Right renal pelvis (tissue), 4 donors: ENCODE data around the gene PCSK1. TPM values are rescaled to one million over a fixed set of nuclear protein-coding genes. Genes with fewer than 3 reads are reported as not detected.
"Not testable (repeated sequence)": the region's sequence is repeated elsewhere in the genome, so short reads cannot be mapped to it uniquely, and the experiment has no call there.

ENCODE experiments used
- DNase-seq, 4 donors: peaks; one replicate each; pipeline ENCODE4 v3.0.0-alpha.2; 2013; ENCODE audit warnings: low read depth in 4 of 4, low spot score in 3 of 4, missing footprints in 1 of 4
- polyA plus RNA-seq, 4 donors: library from polyadenylated mRNA; unstranded; fragments of 120-200 nt; gene quantifications; one replicate each; pipeline ENCODE4 v1.2.1, GENCODE V29; 2013; ENCODE audit not compliant: insufficient read length in 4 of 4

The PCSK1 gene
- polyA plus RNA-seq, 4 donors: 0.14 to 0.30 (median 0.20) TPM

DNA sequence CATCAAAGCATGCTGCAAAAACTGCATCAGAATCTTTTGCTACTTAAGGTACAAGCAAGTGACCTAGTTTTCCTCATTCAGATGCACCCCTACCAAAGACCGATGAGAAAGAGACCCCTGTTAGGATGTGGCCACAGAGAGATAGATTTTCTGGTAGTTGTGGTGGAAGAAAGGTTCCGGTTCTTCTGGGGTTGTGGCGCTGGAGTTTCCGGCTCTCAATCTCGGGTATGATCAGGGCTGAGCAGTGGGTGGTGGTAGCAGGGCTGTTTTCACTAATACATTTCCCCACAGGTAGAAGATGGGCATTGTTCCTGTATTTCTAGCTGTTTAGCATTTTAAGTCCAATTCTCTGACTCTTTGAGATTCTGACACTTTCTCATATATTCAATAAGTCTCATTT lies 58.4 kb downstream of the PCSK1 start:
- no peak for DNase-seq

DNA sequence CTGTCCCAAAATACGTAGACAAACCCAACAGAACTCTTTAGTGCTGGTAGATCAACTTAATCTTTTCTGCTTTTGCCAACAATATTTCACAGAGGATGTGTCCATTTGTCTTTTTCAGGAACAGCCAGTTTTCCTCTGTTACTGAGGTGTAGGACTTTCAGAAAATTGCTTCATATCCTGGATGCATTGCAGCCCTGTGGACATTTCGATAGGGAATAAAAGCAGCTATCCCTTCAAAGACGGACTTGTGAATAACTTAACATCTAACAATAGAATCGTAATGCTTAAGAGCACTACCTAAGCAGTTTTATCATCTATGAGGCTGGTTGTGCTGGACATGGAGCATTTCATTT lies 59.7 kb downstream of the PCSK1 start:
- DNase-seq: no peak

DNA sequence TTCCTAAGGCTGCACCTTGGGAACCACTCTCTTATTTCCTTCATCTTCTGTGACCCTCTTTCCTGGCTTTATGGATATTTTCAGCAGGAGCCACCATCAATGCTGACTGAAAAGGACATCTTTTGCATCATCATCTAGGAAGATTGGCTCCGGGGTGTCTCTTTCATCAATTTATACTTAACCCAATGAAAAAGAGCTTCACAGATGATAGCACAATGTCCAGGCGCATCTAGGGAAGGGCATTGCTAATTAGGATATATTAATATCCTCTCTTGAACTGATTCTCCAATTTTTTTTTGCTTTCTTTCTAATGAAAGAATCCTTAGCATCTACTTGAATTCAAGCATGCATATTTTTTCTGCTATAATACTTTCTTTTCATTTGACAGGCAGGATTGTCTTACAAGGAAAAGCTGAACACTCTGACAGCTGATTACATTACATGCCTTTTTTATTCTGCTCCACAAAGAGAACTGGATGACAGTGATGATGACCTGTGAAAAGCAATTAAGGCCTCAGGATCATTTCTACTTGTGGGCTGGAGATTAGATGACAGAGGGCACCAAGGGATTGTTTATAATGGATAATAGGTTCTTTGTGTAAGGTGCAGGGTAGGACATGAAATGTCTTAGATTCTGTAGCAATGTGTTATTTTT lies 60.2 kb downstream of the PCSK1 start:
- DNase-seq: no peak

DNA sequence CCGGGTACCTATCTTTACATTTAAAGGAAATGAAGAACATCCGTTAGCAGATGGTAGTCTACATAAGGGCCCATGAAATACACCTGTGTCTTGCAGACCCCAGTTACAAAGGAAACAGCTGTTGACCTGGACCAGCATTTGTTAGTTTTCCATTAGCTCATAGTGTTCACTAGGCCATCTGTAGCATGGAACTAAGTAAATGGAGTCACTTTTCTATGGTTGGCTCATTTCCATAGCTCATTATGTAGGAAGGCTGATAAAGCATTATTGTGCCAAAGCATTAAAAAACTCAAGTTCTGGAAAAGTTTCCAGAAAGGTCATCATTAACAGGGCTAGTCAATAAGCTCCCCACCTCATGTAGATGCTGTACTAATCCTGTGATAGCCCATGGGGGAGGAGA lies 62.1 kb downstream of the PCSK1 start:
- DNase-seq: no peak

DNA sequence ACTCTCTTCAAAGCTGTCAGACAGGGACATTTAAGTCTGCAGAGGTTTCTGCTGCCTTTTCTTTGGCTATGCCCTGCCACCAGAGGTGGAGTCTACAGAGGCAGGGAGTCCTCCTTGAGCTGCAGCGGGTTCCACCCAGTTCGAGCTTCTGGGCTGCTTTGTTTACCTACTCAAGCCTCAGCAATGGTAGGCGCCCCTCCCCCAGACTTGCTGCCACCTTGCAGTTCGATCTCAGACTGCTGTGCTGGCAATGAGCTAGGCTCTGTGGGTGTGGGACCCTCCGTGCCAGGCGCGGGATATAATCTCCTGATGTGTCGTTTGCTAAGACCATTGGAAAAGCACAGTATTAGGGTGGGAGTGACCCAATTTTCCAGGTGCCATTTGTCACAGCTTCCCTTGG lies 65.7 kb downstream of the PCSK1 start:
- DNase-seq: not testable (repeated sequence)

DNA sequence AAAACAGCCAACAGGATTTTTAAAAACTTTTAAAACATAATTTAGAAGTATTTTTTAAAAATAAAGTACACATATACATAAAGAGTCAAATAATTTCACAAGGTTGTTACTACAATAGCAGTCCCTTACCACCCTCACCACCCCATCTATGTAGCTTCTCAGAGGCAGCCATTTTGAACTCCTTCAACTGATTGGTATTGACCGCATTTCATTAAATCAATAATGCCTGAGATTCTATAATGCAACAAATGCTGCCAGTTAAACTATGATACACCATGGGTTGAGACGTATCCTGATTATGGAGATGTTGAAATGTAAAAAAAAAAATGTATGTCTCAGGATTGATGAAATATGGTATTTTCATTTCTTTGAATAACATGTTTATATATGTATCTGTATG lies 78.8 kb downstream of the PCSK1 start:
- DNase-seq: no peak

DNA sequence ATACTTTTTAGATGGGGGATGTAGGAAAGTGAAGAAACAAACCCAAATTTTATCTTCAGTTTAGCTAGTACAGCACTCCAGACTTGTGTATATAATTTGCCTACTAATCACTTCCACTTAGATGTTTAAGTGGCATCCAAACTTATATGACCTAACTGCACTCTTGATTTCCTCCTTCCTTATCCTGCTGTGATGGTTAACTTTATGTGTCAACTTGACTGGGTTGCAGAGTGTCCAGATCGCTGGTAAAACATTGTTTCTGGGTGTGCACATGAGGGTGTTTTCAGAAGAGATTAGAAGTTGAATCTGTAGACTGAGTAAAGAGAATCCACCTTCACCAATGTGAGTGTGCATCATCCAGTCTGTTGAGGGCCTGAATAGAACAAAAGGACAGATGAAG lies 79.8 kb downstream of the PCSK1 start:
- DNase-seq: no peak

DNA sequence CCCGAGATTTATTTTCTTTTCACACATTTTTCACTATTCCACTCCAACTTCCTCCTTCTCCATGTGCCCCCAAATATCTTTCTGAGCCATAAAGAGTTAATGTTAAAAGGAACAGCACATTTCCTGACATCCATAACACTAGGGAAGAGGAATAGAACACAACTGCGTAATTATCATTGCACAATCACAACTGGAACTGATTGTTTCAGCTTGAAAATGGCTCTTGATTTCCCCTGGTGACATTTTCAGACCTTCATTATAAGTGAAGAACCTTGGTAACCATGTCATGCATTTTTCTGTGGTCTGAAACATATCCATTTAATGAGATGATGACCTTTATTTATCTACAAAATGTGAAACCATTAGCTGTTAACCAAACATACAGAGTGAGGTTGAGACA lies 82.4 kb downstream of the PCSK1 start:
- DNase-seq: no peak

DNA sequence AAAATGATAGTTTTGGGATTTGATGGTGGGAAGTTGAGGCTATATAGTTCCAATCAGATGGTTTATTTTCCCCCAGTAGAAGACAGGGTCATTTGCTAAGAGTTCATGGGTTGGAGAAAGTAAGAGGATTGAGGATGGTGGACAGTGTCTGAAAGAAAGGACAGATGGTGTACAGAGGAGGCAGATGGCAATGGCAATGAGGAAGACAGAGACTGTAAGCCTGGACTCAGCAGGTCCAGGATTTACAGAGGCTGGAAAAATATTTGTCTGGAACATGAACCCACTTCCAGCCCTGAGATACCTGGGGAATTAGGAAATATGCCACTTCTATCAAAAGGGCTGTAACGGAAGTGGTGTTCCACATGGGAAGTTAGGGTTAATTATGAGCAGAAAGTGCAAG lies 84.5 kb downstream of the PCSK1 start:
- DNase-seq: no peak

DNA sequence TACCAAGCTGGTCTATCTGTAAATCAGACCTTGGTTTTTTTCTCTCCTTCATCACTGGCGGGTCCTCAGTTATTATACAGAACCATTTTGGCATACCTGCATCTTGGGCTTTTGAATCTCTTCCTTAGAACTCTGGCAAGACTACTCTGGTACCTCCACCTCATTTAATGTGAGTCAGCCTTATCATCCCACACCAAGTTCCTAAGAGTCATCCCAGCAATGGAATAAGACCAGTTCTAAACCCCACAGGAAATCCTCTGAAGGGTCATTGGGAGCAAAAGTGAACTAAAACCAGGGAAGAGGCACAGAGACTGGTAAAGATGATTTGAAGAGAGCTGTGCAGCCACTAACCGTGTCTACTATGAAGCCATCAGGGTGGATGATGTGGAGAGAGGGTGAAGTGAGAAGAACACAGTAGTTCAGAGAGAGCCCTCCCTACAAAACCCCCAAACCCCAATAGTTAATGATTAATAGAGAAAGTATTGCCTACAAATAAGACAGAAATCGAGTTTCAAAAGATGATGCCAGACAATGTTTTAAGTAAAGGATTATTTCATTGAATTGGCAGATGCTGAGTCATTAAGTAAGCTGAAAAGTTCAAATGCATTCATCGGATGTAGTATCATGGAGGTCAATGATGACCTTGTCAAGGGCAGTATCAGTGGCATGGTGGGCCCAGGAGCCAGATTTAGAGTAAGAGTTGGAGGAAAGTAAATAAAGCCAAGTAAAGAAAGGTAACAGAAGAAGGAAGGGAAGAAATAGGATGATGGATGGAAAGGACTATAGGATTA lies 85.4 kb downstream of the PCSK1 start:
- no peak for DNase-seq

DNA sequence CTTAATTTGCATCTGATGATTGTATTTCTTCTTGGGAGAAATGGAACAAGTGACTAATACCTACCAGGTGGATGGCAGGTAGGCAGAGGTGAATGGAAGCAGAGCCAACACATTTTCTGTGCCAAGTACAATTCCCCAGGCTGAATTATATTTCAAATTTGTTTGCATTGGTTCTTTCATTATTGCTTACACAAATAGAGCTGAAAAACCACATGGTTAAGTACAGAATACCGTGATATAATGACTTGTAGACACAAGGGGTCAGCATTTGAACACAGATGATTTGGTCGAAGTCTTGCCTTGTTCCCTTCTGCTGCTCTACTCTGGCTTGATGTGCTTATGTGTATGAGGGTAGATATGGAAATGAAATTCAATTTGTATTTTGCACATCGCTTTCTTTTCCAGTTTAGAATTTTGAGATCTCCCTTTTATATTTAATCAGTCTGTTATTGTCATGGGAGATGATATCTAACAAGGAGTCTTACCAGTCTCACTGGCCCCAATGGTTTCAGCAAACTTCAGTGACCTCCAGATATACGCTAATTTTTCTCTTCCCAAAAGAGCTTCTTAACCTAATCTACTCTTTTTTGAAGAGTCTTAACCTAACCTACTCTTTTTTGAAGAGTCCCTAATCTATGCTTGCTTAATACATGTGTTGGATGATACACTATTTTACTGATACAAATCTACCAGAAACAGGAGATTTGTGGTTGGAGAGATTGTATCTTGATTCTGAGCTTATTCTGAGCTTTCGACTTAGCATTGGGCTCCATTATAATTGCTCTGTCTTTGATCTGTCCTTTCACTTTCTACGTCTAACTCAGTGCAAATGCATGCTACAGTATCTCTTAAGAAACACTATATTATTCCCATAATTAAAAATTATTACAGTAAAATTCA lies 88.1 kb downstream of the PCSK1 start:
- peak in 3 of 4 donors; percentile 16 for DNase-seq

DNA sequence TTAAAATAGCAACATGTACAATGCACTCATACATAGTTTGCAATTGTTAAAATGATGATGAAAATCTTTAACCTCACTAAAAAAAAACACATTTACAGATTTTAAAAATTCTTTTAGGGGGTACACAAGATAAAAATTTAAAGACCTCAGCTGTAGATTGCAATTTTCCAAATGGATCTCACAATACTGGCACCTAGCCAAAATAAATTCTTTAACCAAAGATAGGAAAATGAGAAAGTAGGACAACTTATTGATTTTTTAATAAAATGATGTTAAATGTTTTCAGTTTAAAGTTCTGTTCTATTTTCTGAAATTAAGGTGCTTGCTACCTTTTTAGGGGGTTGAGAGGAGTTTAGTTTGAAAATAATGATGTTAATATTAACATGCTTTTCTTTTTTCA lies 90.0 kb downstream of the PCSK1 start:
- DNase-seq: no peak

DNA sequence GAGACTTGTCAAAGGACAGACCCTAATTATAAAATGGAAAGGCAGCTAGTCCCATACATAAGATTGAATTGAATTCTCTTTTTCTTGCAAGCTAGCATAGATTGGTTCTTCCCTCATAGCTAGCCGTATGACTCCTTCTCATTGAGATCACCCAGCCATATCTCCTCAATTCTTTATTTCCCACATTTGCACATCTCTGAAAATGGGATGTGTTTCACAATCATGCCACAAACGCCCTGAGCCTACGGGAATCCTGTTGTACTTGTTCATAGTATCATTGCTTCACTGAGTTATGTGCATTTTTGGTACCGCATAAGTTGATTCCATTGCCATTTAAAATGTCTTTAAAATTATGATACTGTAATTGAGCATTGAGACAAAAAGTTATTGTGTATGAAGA lies 90.5 kb downstream of the PCSK1 start:
- DNase-seq: no peak

Other genes with a start within 250 kb of the PCSK1 start
- 100 to 1,000 TPM; 133 to 213 (median 170) TPM for gene CAST, start 229.1 kb upstream of the PCSK1 start, polyA plus RNA-seq